ENCODE data around the gene LTB4R2.
A peak's percentile ranks its signal among the peaks of the same experiment; 100 is the strongest.

LTB4R2 gene

GRCh38 chr14:24309538-24310264 is at the start of gene LTB4R2:
Gene LTB4R2, plus strand, starts transcription at chr14:24310140. Its CDS starts 525 bp downstream, at chr14:24310665.
- DNase-seq = no peak
- in situ Hi-C loops (cut with HindIII; ENCODE audit: low pct_ligation_motif_present, low pct_unique_long_range_greater_than_20kb, low sequenced_read_pairs) = no loop called here

GRCh38 chr14:24260780-24261157 is 49.2 kb upstream of the LTB4R2 start:
- in situ Hi-C loops (cut with HindIII; ENCODE audit: low pct_ligation_motif_present, low pct_unique_long_range_greater_than_20kb, low sequenced_read_pairs) = no loop called here
- no peak for DNase-seq

- no peak for DNase-seq
- in situ Hi-C loops (cut with HindIII; ENCODE audit: low pct_ligation_motif_present, low pct_unique_long_range_greater_than_20kb, low sequenced_read_pairs) = no loop called here
These were observed 48.5 kb upstream of the LTB4R2 start for GRCh38 chr14:24261256-24261968.

- in situ Hi-C loops (cut with HindIII; ENCODE audit: low pct_ligation_motif_present, low pct_unique_long_range_greater_than_20kb, low sequenced_read_pairs) = no loop called here
- no peak for DNase-seq
These were observed 48.0 kb upstream of the LTB4R2 start for GRCh38 chr14:24261969-24262327.

GRCh38 chr14:24262821-24263733 is 46.9 kb upstream of the LTB4R2 start, which contains the start of gene TGM1:
Gene TGM1, minus strand, starts transcription at chr14:24263177. Its CDS starts 825 bp downstream, at chr14:24262352.
- in situ Hi-C loops (cut with HindIII; ENCODE audit: low pct_ligation_motif_present, low pct_unique_long_range_greater_than_20kb, low sequenced_read_pairs) = no loop called here
- DNase-seq = no peak

- DNase-seq = no peak
- in situ Hi-C loops (cut with HindIII; ENCODE audit: low pct_ligation_motif_present, low pct_unique_long_range_greater_than_20kb, low sequenced_read_pairs) = no loop called here
These were observed 46.1 kb upstream of the LTB4R2 start for GRCh38 chr14:24263848-24264247.

GRCh38 chr14:24264298-24264697 is 45.6 kb upstream of the LTB4R2 start:
- no peak for DNase-seq
- in situ Hi-C loops (cut with HindIII; ENCODE audit: low pct_ligation_motif_present, low pct_unique_long_range_greater_than_20kb, low sequenced_read_pairs) = no loop called here

- no peak for DNase-seq
- in situ Hi-C loops (cut with HindIII; ENCODE audit: low pct_ligation_motif_present, low pct_unique_long_range_greater_than_20kb, low sequenced_read_pairs) = no loop called here
These were observed 43.3 kb upstream of the LTB4R2 start for GRCh38 chr14:24266344-24267244.

GRCh38 chr14:24267516-24267915 is 42.4 kb upstream of the LTB4R2 start:
- DNase-seq = no peak
- in situ Hi-C loops (cut with HindIII; ENCODE audit: low pct_ligation_motif_present, low pct_unique_long_range_greater_than_20kb, low sequenced_read_pairs) = no loop called here

GRCh38 chr14:24268225-24268624 is 41.7 kb upstream of the LTB4R2 start:
- in situ Hi-C loops (cut with HindIII; ENCODE audit: low pct_ligation_motif_present, low pct_unique_long_range_greater_than_20kb, low sequenced_read_pairs) = no loop called here
- no peak for DNase-seq

- in situ Hi-C loops (cut with HindIII; ENCODE audit: low pct_ligation_motif_present, low pct_unique_long_range_greater_than_20kb, low sequenced_read_pairs) = no loop called here
- no peak for DNase-seq
These were observed 40.6 kb upstream of the LTB4R2 start for GRCh38 chr14:24269368-24269767.

GRCh38 chr14:24269910-24270536 is 39.9 kb upstream of the LTB4R2 start:
- DNase-seq = no peak
- in situ Hi-C loops (cut with HindIII; ENCODE audit: low pct_ligation_motif_present, low pct_unique_long_range_greater_than_20kb, low sequenced_read_pairs) = no loop called here

- in situ Hi-C loops (cut with HindIII; ENCODE audit: low pct_ligation_motif_present, low pct_unique_long_range_greater_than_20kb, low sequenced_read_pairs) = no loop called here
- no peak for DNase-seq
These were observed 39.3 kb upstream of the LTB4R2 start for GRCh38 chr14:24270537-24271133.

GRCh38 chr14:24271134-24271833 is 38.7 kb upstream of the LTB4R2 start, which contains the start of gene RABGGTA:
Gene RABGGTA, minus strand, starts transcription at chr14:24271597. Its CDS starts 482 bp downstream, at chr14:24271115.
- in situ Hi-C loops (cut with HindIII; ENCODE audit: low pct_ligation_motif_present, low pct_unique_long_range_greater_than_20kb, low sequenced_read_pairs) = no loop called here
- DNase-seq = peak; percentile 87

- DNase-seq = no peak
- in situ Hi-C loops (cut with HindIII; ENCODE audit: low pct_ligation_motif_present, low pct_unique_long_range_greater_than_20kb, low sequenced_read_pairs) = no loop called here
These were observed 38.1 kb upstream of the LTB4R2 start for GRCh38 chr14:24271834-24272263.

GRCh38 chr14:24272467-24272866 is 37.5 kb upstream of the LTB4R2 start:
- in situ Hi-C loops (cut with HindIII; ENCODE audit: low pct_ligation_motif_present, low pct_unique_long_range_greater_than_20kb, low sequenced_read_pairs) = no loop called here
- no peak for DNase-seq

All from ACHN (cell line).